ENCODE results near the gene KLF16.

KLF16 gene

DNA sequence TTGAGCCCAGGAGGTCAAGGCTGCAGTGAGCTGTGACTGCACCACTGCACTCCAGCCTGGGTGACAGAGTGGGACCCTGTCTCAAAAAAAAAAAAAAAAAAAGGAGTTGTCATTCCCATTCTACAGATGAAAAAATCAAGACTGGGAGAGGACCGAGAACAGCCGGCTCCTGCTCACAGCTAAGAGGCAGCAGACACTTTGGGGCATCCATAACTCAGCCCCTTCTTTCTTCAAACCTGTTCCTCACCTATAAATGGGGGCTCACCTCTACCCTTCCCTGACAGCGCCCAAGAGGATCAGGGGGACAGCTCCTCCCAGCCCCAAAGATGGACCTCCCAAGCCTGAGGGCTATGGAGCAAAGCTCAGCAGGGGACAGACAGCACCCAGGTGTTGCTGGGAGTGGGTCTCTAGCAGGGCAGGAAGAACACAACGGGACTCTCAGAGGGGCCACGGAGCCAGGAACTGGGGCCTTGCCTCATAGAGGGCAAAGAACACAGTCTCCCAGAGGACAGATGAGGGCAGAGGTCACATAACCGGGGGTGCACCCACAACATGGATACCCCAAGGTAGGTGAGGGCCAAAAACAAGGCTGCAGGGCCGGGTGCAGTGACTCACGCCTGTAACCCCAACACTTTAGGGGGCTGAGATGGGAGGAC, 3.4 kb upstream of the KLF16 start:
- TF ChIP-seq, protein P1, sequence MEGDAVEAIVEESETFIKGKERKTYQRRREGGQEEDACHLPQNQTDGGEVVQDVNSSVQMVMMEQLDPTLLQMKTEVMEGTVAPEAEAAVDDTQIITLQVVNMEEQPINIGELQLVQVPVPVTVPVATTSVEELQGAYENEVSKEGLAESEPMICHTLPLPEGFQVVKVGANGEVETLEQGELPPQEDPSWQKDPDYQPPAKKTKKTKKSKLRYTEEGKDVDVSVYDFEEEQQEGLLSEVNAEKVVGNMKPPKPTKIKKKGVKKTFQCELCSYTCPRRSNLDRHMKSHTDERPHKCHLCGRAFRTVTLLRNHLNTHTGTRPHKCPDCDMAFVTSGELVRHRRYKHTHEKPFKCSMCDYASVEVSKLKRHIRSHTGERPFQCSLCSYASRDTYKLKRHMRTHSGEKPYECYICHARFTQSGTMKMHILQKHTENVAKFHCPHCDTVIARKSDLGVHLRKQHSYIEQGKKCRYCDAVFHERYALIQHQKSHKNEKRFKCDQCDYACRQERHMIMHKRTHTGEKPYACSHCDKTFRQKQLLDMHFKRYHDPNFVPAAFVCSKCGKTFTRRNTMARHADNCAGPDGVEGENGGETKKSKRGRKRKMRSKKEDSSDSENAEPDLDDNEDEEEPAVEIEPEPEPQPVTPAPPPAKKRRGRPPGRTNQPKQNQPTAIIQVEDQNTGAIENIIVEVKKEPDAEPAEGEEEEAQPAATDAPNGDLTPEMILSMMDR (IDR thresholded peaks at IDR 0.05; ENCODE audit: extremely low read depth, insufficient read depth, missing control alignments) = no peak
- in situ Hi-C loops (cut with MboI; ENCODE audit: low pct_unique_long_range_greater_than_20kb, low sequenced_read_pairs, unreplicated experiment) = no loop called here
- DNase-seq (ENCODE audit: low spot score) = no peak

- DNase-seq (ENCODE audit: low spot score) = no peak
- TF ChIP-seq, protein P1 (IDR thresholded peaks at IDR 0.05; ENCODE audit: extremely low read depth, insufficient read depth, missing control alignments) = no peak
- in situ Hi-C loops (cut with MboI; ENCODE audit: low pct_unique_long_range_greater_than_20kb, low sequenced_read_pairs, unreplicated experiment) = no loop called here
Observed at GRCh38 chr19:1865172-1866010, 2.0 kb upstream of the KLF16 start.

GRCh38 chr19:1864480-1865171, 1.2 kb upstream of the KLF16 start:
- DNase-seq (ENCODE audit: low spot score) = peak; percentile 89
- TF ChIP-seq, protein P1 (IDR thresholded peaks at IDR 0.05; ENCODE audit: extremely low read depth, insufficient read depth, missing control alignments) = peak; percentile 85
- in situ Hi-C loops (cut with MboI; ENCODE audit: low pct_unique_long_range_greater_than_20kb, low sequenced_read_pairs, unreplicated experiment) = no loop called here

DNA sequence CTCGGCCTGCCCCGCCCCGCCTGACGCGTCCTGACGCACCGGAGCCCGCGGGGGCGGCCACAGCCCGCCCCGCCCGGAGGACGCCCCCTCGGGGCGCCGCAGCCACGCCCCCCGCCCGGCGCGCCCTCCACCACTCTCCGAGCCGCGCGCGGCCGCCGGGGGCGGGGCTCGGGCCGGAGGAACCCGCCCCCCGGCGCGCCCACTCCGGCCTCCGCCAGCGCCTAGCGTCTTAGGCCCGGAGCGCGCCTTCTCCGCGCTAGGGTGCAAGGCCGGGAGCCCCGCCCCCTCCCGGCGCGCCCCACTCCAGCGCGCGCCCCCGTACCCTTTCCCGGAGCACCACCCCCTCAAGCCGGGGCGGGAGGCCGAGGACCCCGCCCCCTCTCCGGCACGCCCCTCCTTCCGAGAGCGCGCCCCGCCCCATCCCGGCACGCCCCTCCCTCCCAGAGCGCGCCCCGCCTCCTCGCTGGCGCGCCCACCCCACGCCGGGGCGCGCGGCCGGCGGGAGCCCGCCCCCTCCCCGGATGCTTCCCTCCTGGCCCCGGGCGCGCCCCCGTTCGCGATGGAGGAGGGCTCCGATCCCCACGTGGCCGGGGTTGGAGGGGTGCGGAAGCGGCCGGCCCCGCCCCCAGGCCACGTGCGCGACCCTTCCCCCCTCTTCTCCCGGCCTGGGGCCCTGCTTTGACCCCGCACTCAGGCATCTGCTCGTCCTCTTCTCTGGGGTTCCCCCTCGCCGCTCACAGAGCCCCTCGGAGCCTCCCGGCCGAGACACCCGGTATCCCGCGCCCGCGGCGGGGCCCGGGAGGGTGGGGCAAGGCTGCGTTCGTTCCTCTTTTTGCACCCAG, 480 bp upstream of the KLF16 start:
- TF ChIP-seq, protein P1 (IDR thresholded peaks at IDR 0.05; ENCODE audit: extremely low read depth, insufficient read depth, missing control alignments) = no peak
- in situ Hi-C loops (cut with MboI; ENCODE audit: low pct_unique_long_range_greater_than_20kb, low sequenced_read_pairs, unreplicated experiment) = no loop called here
- DNase-seq (ENCODE audit: low spot score) = peak; percentile 99

- in situ Hi-C loops (cut with MboI; ENCODE audit: low pct_unique_long_range_greater_than_20kb, low sequenced_read_pairs, unreplicated experiment) = no loop called here
- TF ChIP-seq, protein P1 (IDR thresholded peaks at IDR 0.05; ENCODE audit: extremely low read depth, insufficient read depth, missing control alignments) = peak; percentile 9
- DNase-seq (ENCODE audit: low spot score) = peak; percentile 88
Observed at GRCh38 chr19:1862424-1863327, 703 bp downstream of the KLF16 start.

All from GM13977 (cell line).